Measurements from ENCODE around the gene IRF5.
"Not testable (repeated sequence)": the region's sequence is repeated elsewhere in the genome, so short reads cannot be mapped to it uniquely, and the experiment has no call there.

IRF5 gene

GRCh38 chr7:128941946-128942526 lies 4.3 kb downstream of the IRF5 start:
- Histone ChIP-seq H3K4me1 (ENCODE audit: insufficient read depth, insufficient read length) (peaks cover 12% of the 10 kb centered on the region), H3K9ac (ENCODE audit: insufficient read length, low read depth) (no peak overlapping the region), H3K9me3 (ENCODE audit: insufficient read depth, low read length) (no peaks in the 10 kb centered on the region), H3K36me3 (ENCODE audit: insufficient read depth, insufficient read length, low read length) (no peaks in the 10 kb centered on the region), H3K27me3 (ENCODE audit: insufficient read depth, insufficient read length) (peaks cover 31% of the 10 kb centered on the region), H3K4me3 (ENCODE audit: insufficient read length, low read depth) (no peak overlapping the region)
- TF ChIP-seq ZNF274 (IDR thresholded peaks at IDR 0.05; ENCODE audit: low read depth, low read length) (no peak), SUZ12 (IDR thresholded peaks at IDR 0.05; ENCODE audit: extremely low read depth, insufficient read depth, insufficient read length) (no peak), YY1 (IDR thresholded peaks at IDR 0.05; ENCODE audit: insufficient read depth, insufficient read length) (no peak)
- no peak for DNase-seq (ENCODE audit: low read depth, low spot score)

DNA sequence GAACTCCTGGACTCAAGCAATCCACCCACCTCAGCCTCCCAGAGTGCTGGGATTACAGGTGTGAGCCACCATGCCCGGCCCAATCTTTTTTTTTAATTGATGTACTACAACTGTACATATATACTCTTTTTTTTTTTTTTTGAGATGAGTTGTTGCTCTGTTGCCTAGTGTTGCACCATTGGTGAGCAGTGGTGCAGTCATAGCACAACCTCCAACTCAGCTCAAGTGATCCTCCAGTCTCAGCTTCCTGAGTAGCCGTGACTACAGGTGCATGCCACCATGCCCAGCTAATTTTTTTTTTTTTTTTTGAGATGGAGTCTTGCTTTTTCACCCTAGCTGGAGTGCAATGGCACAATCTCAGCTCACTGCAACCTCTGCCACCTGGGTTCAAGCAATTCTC lies 5.5 kb downstream of the IRF5 start:
- not testable (repeated sequence) for H3K4me3 ChIP-seq (ENCODE audit: insufficient read length, low read depth); H3K36me3 ChIP-seq (ENCODE audit: insufficient read depth, insufficient read length, low read length); H3K9ac ChIP-seq (ENCODE audit: insufficient read length, low read depth); DNase-seq (ENCODE audit: low read depth, low spot score); H3K9me3 ChIP-seq (ENCODE audit: insufficient read depth, low read length)
- Histone ChIP-seq H3K4me1 (ENCODE audit: insufficient read depth, insufficient read length) (peaks cover 15% of the 10 kb centered on the region), H3K27me3 (ENCODE audit: insufficient read depth, insufficient read length) (peaks cover 19% of the 10 kb centered on the region)

- Histone ChIP-seq H3K27me3 (ENCODE audit: insufficient read depth, insufficient read length) (peaks cover 6% of the 10 kb centered on the region), H3K36me3 (ENCODE audit: insufficient read depth, insufficient read length, low read length) (no peaks in the 10 kb centered on the region), H3K4me3 (ENCODE audit: insufficient read length, low read depth) (no peak overlapping the region), H3K9me3 (ENCODE audit: insufficient read depth, low read length) (no peaks in the 10 kb centered on the region), H3K4me1 (ENCODE audit: insufficient read depth, insufficient read length) (peaks cover 14% of the 10 kb centered on the region), H3K9ac (ENCODE audit: insufficient read length, low read depth) (no peak overlapping the region)
- TF ChIP-seq ZNF274 (IDR thresholded peaks at IDR 0.05; ENCODE audit: low read depth, low read length) (no peak), SUZ12 (IDR thresholded peaks at IDR 0.05; ENCODE audit: extremely low read depth, insufficient read depth, insufficient read length) (no peak), YY1 (IDR thresholded peaks at IDR 0.05; ENCODE audit: insufficient read depth, insufficient read length) (no peak)
- DNase-seq (ENCODE audit: low read depth, low spot score) = no peak
These were observed 6.9 kb downstream of the IRF5 start for GRCh38 chr7:128944487-128945236.

DNA sequence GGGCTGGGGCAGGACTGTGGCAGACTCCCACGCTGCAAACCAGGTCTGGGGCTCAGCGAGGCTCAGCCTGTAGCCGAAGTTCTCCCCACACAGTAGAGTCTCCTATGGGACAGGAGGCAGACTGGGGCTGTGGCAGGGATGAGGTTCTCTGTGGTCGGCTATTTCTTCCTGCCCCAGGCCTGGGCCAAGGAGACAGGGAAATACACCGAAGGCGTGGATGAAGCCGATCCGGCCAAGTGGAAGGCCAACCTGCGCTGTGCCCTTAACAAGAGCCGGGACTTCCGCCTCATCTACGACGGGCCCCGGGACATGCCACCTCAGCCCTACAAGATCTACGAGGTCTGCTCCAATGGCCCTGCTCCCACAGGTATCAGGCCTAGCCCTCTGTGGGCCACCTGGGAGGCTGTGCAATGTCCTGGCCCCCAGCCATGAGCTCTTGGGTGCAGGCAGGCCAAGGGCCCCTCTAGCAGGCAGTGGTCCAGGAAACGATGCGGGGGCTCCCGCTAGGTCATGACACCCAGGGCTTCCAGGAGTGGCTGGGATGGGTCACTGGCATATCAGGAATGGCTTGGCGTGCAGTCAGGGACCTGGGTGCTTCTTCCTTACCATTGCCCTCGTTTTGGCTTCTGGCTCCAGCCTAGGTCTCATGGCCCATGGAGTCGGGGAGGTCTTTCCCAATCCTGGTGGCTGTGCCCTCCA lies 8.1 kb downstream of the IRF5 start:
- no peaks in the 10 kb centered on the region for H3K27me3 ChIP-seq (ENCODE audit: insufficient read depth, insufficient read length)
- no peaks in the 10 kb centered on the region for H3K9me3 ChIP-seq (ENCODE audit: insufficient read depth, low read length)
- TF ChIP-seq ZNF274 (IDR thresholded peaks at IDR 0.05; ENCODE audit: low read depth, low read length) = no peak
- no peak for TF ChIP-seq SUZ12 (IDR thresholded peaks at IDR 0.05; ENCODE audit: extremely low read depth, insufficient read depth, insufficient read length)
- no peak for TF ChIP-seq YY1 (IDR thresholded peaks at IDR 0.05; ENCODE audit: insufficient read depth, insufficient read length)
- no peak overlapping the region for H3K4me3 ChIP-seq (ENCODE audit: insufficient read length, low read depth)
- H3K4me1 ChIP-seq (ENCODE audit: insufficient read depth, insufficient read length) = peaks cover 14% of the 10 kb centered on the region
- DNase-seq (ENCODE audit: low read depth, low spot score) = no peak
- H3K9ac ChIP-seq (ENCODE audit: insufficient read length, low read depth) = no peak overlapping the region
- H3K36me3 ChIP-seq (ENCODE audit: insufficient read depth, insufficient read length, low read length) = no peaks in the 10 kb centered on the region

DNA sequence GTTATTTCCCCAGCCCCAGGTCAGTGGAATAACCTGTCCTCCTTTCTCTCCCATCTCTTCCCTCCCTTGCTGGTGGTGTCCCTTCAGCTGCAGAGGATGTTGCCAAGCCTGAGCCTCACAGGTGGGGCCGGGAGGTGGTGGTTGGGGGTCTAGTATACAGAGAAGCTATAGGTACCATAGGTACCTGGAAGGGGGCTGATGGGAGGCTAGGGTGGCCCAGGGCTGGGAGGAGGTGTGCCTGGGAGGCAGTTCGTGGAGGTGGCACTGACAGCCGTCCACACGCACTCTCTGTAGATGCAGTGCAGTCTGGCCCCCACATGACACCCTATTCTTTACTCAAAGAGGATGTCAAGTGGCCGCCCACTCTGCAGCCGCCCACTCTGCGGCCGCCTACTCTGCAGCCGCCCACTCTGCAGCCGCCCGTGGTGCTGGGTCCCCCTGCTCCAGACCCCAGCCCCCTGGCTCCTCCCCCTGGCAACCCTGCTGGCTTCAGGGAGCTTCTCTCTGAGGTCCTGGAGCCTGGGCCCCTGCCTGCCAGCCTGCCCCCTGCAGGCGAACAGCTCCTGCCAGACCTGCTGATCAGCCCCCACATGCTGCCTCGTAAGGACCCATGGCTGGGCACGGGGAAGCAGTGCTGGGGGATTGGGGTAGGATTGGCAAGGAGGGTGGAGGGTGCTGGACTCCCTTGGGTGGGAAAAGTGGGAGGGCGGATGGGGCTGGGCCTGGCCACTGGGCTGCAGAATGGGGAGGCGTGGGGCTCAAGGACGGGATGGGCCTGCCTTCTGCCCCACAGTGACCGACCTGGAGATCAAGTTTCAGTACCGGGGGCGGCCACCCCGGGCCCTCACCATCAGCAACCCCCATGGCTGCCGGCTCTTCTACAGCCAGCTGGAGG lies 9.5 kb downstream of the IRF5 start:
- H3K9ac ChIP-seq (ENCODE audit: insufficient read length, low read depth) = no peak overlapping the region
- no peaks in the 10 kb centered on the region for H3K27me3 ChIP-seq (ENCODE audit: insufficient read depth, insufficient read length)
- DNase-seq (ENCODE audit: low read depth, low spot score) = no peak
- H3K36me3 ChIP-seq (ENCODE audit: insufficient read depth, insufficient read length, low read length) = peaks cover 3% of the 10 kb centered on the region
- no peaks in the 10 kb centered on the region for H3K9me3 ChIP-seq (ENCODE audit: insufficient read depth, low read length)
- no peak for TF ChIP-seq ZNF274 (IDR thresholded peaks at IDR 0.05; ENCODE audit: low read depth, low read length)
- TF ChIP-seq YY1 (IDR thresholded peaks at IDR 0.05; ENCODE audit: insufficient read depth, insufficient read length) = no peak
- TF ChIP-seq SUZ12 (IDR thresholded peaks at IDR 0.05; ENCODE audit: extremely low read depth, insufficient read depth, insufficient read length) = no peak
- peaks cover 11% of the 10 kb centered on the region for H3K4me1 ChIP-seq (ENCODE audit: insufficient read depth, insufficient read length)
- H3K4me3 ChIP-seq (ENCODE audit: insufficient read length, low read depth) = no peak overlapping the region

- no peaks in the 10 kb centered on the region for H3K9me3 ChIP-seq (ENCODE audit: insufficient read depth, low read length)
- H3K4me1 ChIP-seq (ENCODE audit: insufficient read depth, insufficient read length) = peaks cover 11% of the 10 kb centered on the region
- TF ChIP-seq SUZ12 (IDR thresholded peaks at IDR 0.05; ENCODE audit: extremely low read depth, insufficient read depth, insufficient read length) (no peak), ZNF274 (IDR thresholded peaks at IDR 0.05; ENCODE audit: low read depth, low read length) (no peak)
- H3K27me3 ChIP-seq (ENCODE audit: insufficient read depth, insufficient read length) = no peaks in the 10 kb centered on the region
- H3K9ac ChIP-seq (ENCODE audit: insufficient read length, low read depth) = no peak overlapping the region
- no peak for DNase-seq (ENCODE audit: low read depth, low spot score)
- H3K4me3 ChIP-seq (ENCODE audit: insufficient read length, low read depth) = no peak overlapping the region
- H3K36me3 ChIP-seq (ENCODE audit: insufficient read depth, insufficient read length, low read length) = peaks cover 3% of the 10 kb centered on the region
These were observed 10.1 kb downstream of the IRF5 start for GRCh38 chr7:128947854-128948253.

Measured in NT2/D1 (cell line).